H1 (cell line): ENCODE results near the gene GFI1B. TPM values are rescaled to one million over a fixed set of nuclear protein-coding genes. Genes with fewer than 3 reads are reported as not detected.

Experiments used
- CTCF ChIA-PET: fragments of 300-600 bp; sonication (Branson Sonifier 250); formaldehyde crosslinking; loops from one replicate; lab custom pipeline; 2021; ENCODE audit not compliant: partially characterized antibody; lab: Charles Lee
- POLR2A ChIA-PET: fragments of 300-600 bp; sonication (Branson Sonifier 250); formaldehyde crosslinking; loops from one replicate; lab custom pipeline; 2021; ENCODE audit warnings: inconsistent platforms; ENCODE audit not compliant: partially characterized antibody; lab: Charles Lee
- DNase-seq, 2 experiments: peaks; one replicate each; pipeline versions ENCODE4 v3.0.0 to v3.0.0-alpha.2; 2010 to 2022; ENCODE audit warnings: low spot score in 2 of 2, low read depth in 1 of 2, mixed read lengths in 1 of 2
- FAIRE-seq: peaks from 2 replicates; lab custom pipeline; 2011; peaks lifted over from hg19 to GRCh38; lab: Jason Lieb, UNC
- H2AFZ ChIP-seq: 2 replicates; pipeline ENCODE4 v1.8.1; 2012; ENCODE audit warnings: low read length, inconsistent platforms
- H2AK5ac ChIP-seq: 2 replicates; pipeline ENCODE4 v1.6.1; 2013; ENCODE audit warnings: low read depth, low read length
- H2BK120ac ChIP-seq: replicated peaks from 2 replicates; pipeline ENCODE3; 2013; ENCODE audit warnings: low read depth, low read length, inconsistent platforms
- H2BK12ac ChIP-seq: 2 replicates; pipeline ENCODE4 v1.6.1; 2013; ENCODE audit warnings: low read depth, low read length
- H2BK15ac ChIP-seq: 2 replicates; pipeline ENCODE4 v1.6.1; 2013; ENCODE audit warnings: low read length
- H2BK20ac ChIP-seq: 2 replicates; pipeline ENCODE4 v1.6.1; 2013; ENCODE audit warnings: low read length
- H2BK5ac ChIP-seq: 2 replicates; pipeline ENCODE4 v1.6.1; 2013; ENCODE audit warnings: low read depth, low read length
- H3K14ac ChIP-seq: 2 replicates; pipeline ENCODE4 v1.6.1; 2013; ENCODE audit warnings: inconsistent platforms; ENCODE audit not compliant: insufficient read length
- H3K18ac ChIP-seq: 2 replicates; pipeline ENCODE4 v1.6.1; 2013; ENCODE audit warnings: low read length; ENCODE audit errors: extremely low read depth
- H3K23ac ChIP-seq: 2 replicates; pipeline ENCODE4 v1.6.1; 2013; ENCODE audit warnings: inconsistent platforms; ENCODE audit not compliant: insufficient read length
- H3K23me2 ChIP-seq: 2 replicates; pipeline ENCODE4 v1.6.1; 2013; ENCODE audit warnings: low read depth, low read length
- H3K27ac ChIP-seq: 2 replicates; pipeline ENCODE4 v1.6.1; 2011; ENCODE audit warnings: low read depth, low read length, inconsistent platforms
- H3K27me3 ChIP-seq, 4 experiments: replicated peaks in 1 of 4; 1 replicate in 1 of 4; 2 replicates in 3 of 4; pipeline versions ENCODE4 v1.6.1 to v1.8.1; 2011 to 2013; ENCODE audit warnings: low read length in 3 of 4, mild to moderate bottlenecking in 3 of 4, inconsistent platforms in 2 of 4, mixed read lengths in 2 of 4, moderate library complexity in 1 of 4; ENCODE audit not compliant: control insufficient read depth in 3 of 4, insufficient read depth in 3 of 4; ENCODE audit errors: extremely low read depth in 1 of 4
- H3K36me3 ChIP-seq, 4 experiments: 2 replicates each; pipeline versions ENCODE4 v1.6.1 to v1.8.1; 2011 to 2013; ENCODE audit warnings: mild to moderate bottlenecking in 4 of 4, low read length in 3 of 4, moderate library complexity in 2 of 4, control low read depth in 1 of 4, inconsistent platforms in 1 of 4; ENCODE audit not compliant: insufficient read depth in 4 of 4, control insufficient read depth in 2 of 4
- H3K4ac ChIP-seq: replicated peaks from 2 replicates; pipeline ENCODE3; 2013; ENCODE audit warnings: low read length, low read depth, mixed read lengths, inconsistent platforms; ENCODE audit not compliant: insufficient read length
- H3K4me1 ChIP-seq, 4 experiments: replicated peaks in 1 of 4; 1 replicate in 1 of 4; 2 replicates in 3 of 4; pipeline versions ENCODE4 v1.6.1 to v1.8.1; 2011 to 2013; ENCODE audit warnings: low read length in 3 of 4, inconsistent platforms in 2 of 4, mixed read lengths in 1 of 4; ENCODE audit not compliant: insufficient read depth in 4 of 4, control insufficient read depth in 3 of 4
- H3K4me2 ChIP-seq, 2 experiments: 2 replicates each; pipeline versions ENCODE4 v1.6.1 to v1.8.1; 2011 to 2013; ENCODE audit warnings: low read depth in 2 of 2, low read length in 2 of 2, control low read depth in 1 of 2, inconsistent platforms in 1 of 2, mild to moderate bottlenecking in 1 of 2; ENCODE audit not compliant: insufficient read depth in 1 of 2
- H3K4me3 ChIP-seq, 4 experiments: fragments of 200-600, 300-600 bp in 1 of 4; sonication (generic), shearing (Covaris generic), sonication (Bioruptor Twin) in 1 of 4; 2 replicates each; pipeline versions ENCODE4 v1.5.1 to v1.8.1; 2011 to 2016; ENCODE audit warnings: low read length in 4 of 4, low read depth in 3 of 4, control low read depth in 2 of 4, inconsistent platforms in 2 of 4, mild to moderate bottlenecking in 2 of 4, mixed read lengths in 1 of 4, moderate library complexity in 1 of 4; ENCODE audit not compliant: insufficient read depth in 2 of 4; ENCODE audit errors: extremely low read depth in 1 of 4
- H3K56ac ChIP-seq: replicated peaks from 2 replicates; pipeline ENCODE3; 2013; ENCODE audit warnings: low read depth, mild to moderate bottlenecking, mixed read lengths, low read length, inconsistent platforms; ENCODE audit not compliant: insufficient read length
- H3K79me1 ChIP-seq: 2 replicates; pipeline ENCODE4 v1.6.1; 2013; ENCODE audit warnings: low read depth, low read length, control low read depth
- H3K79me2 ChIP-seq, 2 experiments: 2 replicates each; pipeline versions ENCODE4 v1.6.1 to v1.8.1; 2012 to 2013; ENCODE audit warnings: low read length in 2 of 2, mild to moderate bottlenecking in 2 of 2, inconsistent platforms in 1 of 2; ENCODE audit not compliant: insufficient read depth in 2 of 2, control insufficient read depth in 1 of 2
- H3K9ac ChIP-seq, 4 experiments: replicated peaks in 1 of 4; 1 replicate in 1 of 4; 2 replicates in 3 of 4; pipeline versions ENCODE4 v1.6.1 to v1.8.1; 2011 to 2013; ENCODE audit warnings: low read depth in 3 of 4, low read length in 3 of 4, control low read depth in 2 of 4, mild to moderate bottlenecking in 2 of 4, moderate library complexity in 2 of 4, inconsistent platforms in 1 of 4; ENCODE audit errors: extremely low read depth in 1 of 4
- H3K9me3 ChIP-seq, 2 experiments: 2 replicates each; pipeline versions ENCODE4 v1.6.1 to v1.8.1; 2012 to 2013; ENCODE audit warnings: mild to moderate bottlenecking in 2 of 2, moderate library complexity in 2 of 2, control low read depth in 1 of 2, inconsistent platforms in 1 of 2, low read depth in 1 of 2, low read length in 1 of 2, mixed read lengths in 1 of 2; ENCODE audit not compliant: insufficient read depth in 2 of 2
- H4K20me1 ChIP-seq, 2 experiments: replicated peaks in 1 of 2; 2 replicates each; pipeline versions ENCODE3 to v1.8.1; 2011 to 2013; ENCODE audit warnings: inconsistent platforms in 2 of 2, low read length in 2 of 2, mild to moderate bottlenecking in 1 of 2; ENCODE audit not compliant: insufficient read depth in 2 of 2, control insufficient read depth in 1 of 2
- H4K5ac ChIP-seq: 2 replicates; pipeline ENCODE4 v1.6.1; 2013; ENCODE audit warnings: low read length, low read depth, mixed read lengths, inconsistent platforms; ENCODE audit not compliant: insufficient read length
- H4K8ac ChIP-seq: 2 replicates; pipeline ENCODE4 v1.8.0; 2013; ENCODE audit warnings: mild to moderate bottlenecking, moderate library complexity, low read length, inconsistent platforms; ENCODE audit not compliant: insufficient read depth; ENCODE audit errors: extremely low read depth
- H4K91ac ChIP-seq: replicated peaks from 2 replicates; pipeline ENCODE3; 2013; ENCODE audit warnings: low read length, mixed read lengths, inconsistent platforms; ENCODE audit not compliant: insufficient read length
- FOSL1 ChIP-seq: IDR thresholded peaks from 2 replicates; pipeline ENCODE4 v1.6.1; 2011; ENCODE audit warnings: mild to moderate bottlenecking, low read depth, low read length, moderate library complexity; ENCODE audit not compliant: insufficient read depth
- WGBS, 2 experiments: shearing (Covaris generic) in 1 of 2; methylation state at CpG; one replicate each; pipeline versions ENCODE4 v1.1.6 to v1.1.7; 2013 to 2015; ENCODE audit warnings: low lambda C conversion rate in 2 of 2, mixed read lengths in 2 of 2, inconsistent platforms in 1 of 2, low coverage in 1 of 2, missing lambda C conversion rate in 1 of 2; ENCODE audit not compliant: insufficient replicate concordance in 2 of 2, insufficient coverage in 1 of 2, insufficient read length in 1 of 2; ENCODE audit errors: extremely low coverage in 1 of 2, missing lambda C conversion rate in 1 of 2; 5-methylcytosine and 5-hydroxymethylcytosine counted together
- polyA plus RNA-seq, 7 experiments: library from polyadenylated mRNA; depleted of rRNA in 3 of 7; stranded (reverse) in 5 of 7; unstranded in 2 of 7; fragments of >200 nt in 5 of 7; fragments of 200-250 nt in 2 of 7; gene quantifications; 1 replicate in 5 of 7; 2 replicates in 1 of 7; 4 replicates in 1 of 7; pipeline versions ENCODE4 v1.2.1 to v1.2.3, GENCODE V29; 2011 to 2013; ENCODE audit warnings: missing spikeins in 2 of 7, mixed read lengths in 2 of 7
- total RNA-seq: library from RNA; stranded (reverse); fragmentation: NEBNext Ultra II Directional; extraction: Animal tissue kit (Norgen Biotek cat#: 25700); gene quantifications from 2 replicates; pipeline ENCODE4 v1.2.1, GENCODE V29; 2021
- TF ChIP-seq, protein P1 (sequence below), 3 experiments: IDR thresholded peaks; 1 replicate in 2 of 3; 2 replicates in 1 of 3; pipeline versions ENCODE4 v1.5.1 to v1.6.1; 2011; ENCODE audit warnings: low read length in 3 of 3, mild to moderate bottlenecking in 3 of 3, inconsistent platforms in 2 of 3, low read depth in 1 of 3, moderate library complexity in 1 of 3; ENCODE audit not compliant: insufficient read depth in 1 of 3; ENCODE audit errors: control extremely low read depth in 1 of 3

The GFI1B gene
- total and polyA plus RNA-seq, 2 of the 8 experiments (the other 6 are each of a cell fraction or from before 2014, with no cell fraction given) = 0.09 to 0.11 TPM

DNA sequence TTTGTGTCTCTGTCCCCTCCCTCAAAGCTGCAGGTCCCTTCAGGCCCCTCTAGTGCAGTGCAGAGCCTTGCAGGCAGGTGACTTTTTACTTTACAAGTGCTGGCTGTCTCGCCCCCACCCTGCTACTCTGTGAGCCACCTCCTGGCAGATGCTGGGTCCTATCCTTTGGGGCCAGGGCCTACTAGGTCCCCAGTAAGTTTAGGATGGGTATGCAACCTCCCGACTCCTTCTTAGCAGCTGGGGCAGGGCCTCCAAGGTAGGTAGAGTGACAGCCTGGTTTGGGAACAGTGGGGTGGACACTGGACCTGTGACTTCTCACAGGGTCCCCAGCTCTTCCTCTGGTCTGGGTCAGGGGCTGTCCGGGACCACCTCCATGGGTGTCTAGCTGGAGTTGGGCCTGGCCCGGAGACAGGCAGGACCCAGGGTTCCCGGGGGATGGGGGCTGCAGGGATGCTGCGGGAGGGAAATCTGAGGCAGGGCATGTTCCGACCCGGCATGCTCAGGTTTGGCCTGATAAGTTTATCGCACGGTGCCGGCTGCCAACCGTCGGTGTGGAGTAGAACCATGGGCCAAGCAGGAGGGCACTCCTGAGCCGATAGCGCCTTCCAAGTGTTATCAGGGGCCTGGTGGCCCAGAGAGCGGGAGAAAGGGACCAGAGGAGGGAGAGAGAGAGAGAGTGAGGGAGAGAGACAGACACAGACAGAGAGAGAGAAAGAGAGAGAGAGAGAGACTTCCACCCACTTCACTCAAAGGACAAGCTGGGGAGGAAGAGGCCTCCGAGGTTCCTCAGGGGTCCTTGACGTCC lies 20.5 kb downstream of the GFI1B start:
- H3K4me2 ChIP-seq = no peak overlapping the region
- no peak overlapping the region for H3K23ac ChIP-seq
- H3K4me3 ChIP-seq = no peak overlapping the region
- no peak overlapping the region for H4K8ac ChIP-seq
- no peak overlapping the region for H4K5ac ChIP-seq
- ChIA-PET CTCF (interaction anchor here (0.9 to 8.2 kb wide), 2 partner anchors 25 to 26 kb away, joined by 5 to 57 read pairs; no protein-coding TSS in a partner anchor), POLR2A (no interaction called here)
- 90% methylated on average over 18 of the region's 18 CpGs; no CpG with 5 or more reads in 1 of the 2 experiments for WGBS, 2 experiments
- H3K23me2 ChIP-seq = no peaks in the 10 kb centered on the region
- H3K4me1 ChIP-seq = peaks cover 3 to 23% (median 15%) of the 10 kb centered on the region in 4 experiments
- H4K91ac ChIP-seq = no peak overlapping the region
- H3K27me3 ChIP-seq = peaks cover 0 to 16% (median 13%) of the 10 kb centered on the region in 4 experiments; a peak in 5 of 7 replicates
- FAIRE-seq (no peak), DNase-seq (no peak)
- H3K9me3 ChIP-seq = no peaks in the 10 kb centered on the region
- no peak overlapping the region for H3K14ac ChIP-seq
- H3K18ac ChIP-seq = no peak overlapping the region
- no peak overlapping the region for H2AFZ ChIP-seq
- no peak overlapping the region for H2BK5ac ChIP-seq
- no peak overlapping the region for H3K4ac ChIP-seq
- H3K79me1 ChIP-seq = no peaks in the 10 kb centered on the region
- no peaks in the 10 kb centered on the region for H3K79me2 ChIP-seq
- H2BK15ac ChIP-seq = no peak overlapping the region
- no peak overlapping the region for H2BK120ac ChIP-seq
- no peaks in the 10 kb centered on the region for H4K20me1 ChIP-seq
- no peak overlapping the region for H3K56ac ChIP-seq
- no peak overlapping the region for H3K27ac ChIP-seq
- no peak overlapping the region for H2BK20ac ChIP-seq
- no peak overlapping the region for H2BK12ac ChIP-seq
- H2AK5ac ChIP-seq = no peak overlapping the region
- TF ChIP-seq FOSL1 = no peak
- TF ChIP-seq, protein P1, sequence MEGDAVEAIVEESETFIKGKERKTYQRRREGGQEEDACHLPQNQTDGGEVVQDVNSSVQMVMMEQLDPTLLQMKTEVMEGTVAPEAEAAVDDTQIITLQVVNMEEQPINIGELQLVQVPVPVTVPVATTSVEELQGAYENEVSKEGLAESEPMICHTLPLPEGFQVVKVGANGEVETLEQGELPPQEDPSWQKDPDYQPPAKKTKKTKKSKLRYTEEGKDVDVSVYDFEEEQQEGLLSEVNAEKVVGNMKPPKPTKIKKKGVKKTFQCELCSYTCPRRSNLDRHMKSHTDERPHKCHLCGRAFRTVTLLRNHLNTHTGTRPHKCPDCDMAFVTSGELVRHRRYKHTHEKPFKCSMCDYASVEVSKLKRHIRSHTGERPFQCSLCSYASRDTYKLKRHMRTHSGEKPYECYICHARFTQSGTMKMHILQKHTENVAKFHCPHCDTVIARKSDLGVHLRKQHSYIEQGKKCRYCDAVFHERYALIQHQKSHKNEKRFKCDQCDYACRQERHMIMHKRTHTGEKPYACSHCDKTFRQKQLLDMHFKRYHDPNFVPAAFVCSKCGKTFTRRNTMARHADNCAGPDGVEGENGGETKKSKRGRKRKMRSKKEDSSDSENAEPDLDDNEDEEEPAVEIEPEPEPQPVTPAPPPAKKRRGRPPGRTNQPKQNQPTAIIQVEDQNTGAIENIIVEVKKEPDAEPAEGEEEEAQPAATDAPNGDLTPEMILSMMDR (IDR thresholded peaks at IDR 0.05; ENCODE audit: control extremely low read depth in 1 of 3, insufficient read depth in 1 of 3, low read depth in 1 of 3, low read length in 3 of 3) = 0 out of 4 replicates have a peak, but pooled peaks of 1 of the 3 experiments have one; percentile 12
- TF ChIP-seq, all 59 proteins: peak for 1
- Histone ChIP-seq H3K36me3 (no peaks in the 10 kb centered on the region), H3K9ac (no peak overlapping the region)
